Mesendoderm (in vitro differentiated cells): ENCODE results near the gene SPAST.
"Not testable (repeated sequence)": the region's sequence is repeated elsewhere in the genome, so short reads cannot be mapped to it uniquely, and the experiment has no call there.

Experiments used
- DNase-seq: peaks from one replicate; pipeline ENCODE4 v3.0.0; 2013
- H2AK5ac ChIP-seq: 2 replicates; pipeline ENCODE4 v1.6.1; 2013; ENCODE audit warnings: low read length, inconsistent platforms
- H2BK120ac ChIP-seq: 2 replicates; pipeline ENCODE4 v1.6.1; 2013; ENCODE audit warnings: low read depth, mild to moderate bottlenecking, low read length, moderate library complexity, mixed read lengths
- H2BK15ac ChIP-seq: replicated peaks from 2 replicates; pipeline ENCODE4 v1.6.1; 2013; ENCODE audit warnings: low read depth, mild to moderate bottlenecking, moderate library complexity
- H2BK5ac ChIP-seq: 2 replicates; pipeline ENCODE4 v1.6.1; 2013; ENCODE audit warnings: low read length, inconsistent platforms
- H3K18ac ChIP-seq: 2 replicates; pipeline ENCODE4 v1.6.1; 2013; ENCODE audit warnings: mild to moderate bottlenecking, low read length, mixed read lengths
- H3K23ac ChIP-seq: one replicate; pipeline ENCODE4 v1.6.1; 2013; ENCODE audit warnings: low read length
- H3K27ac ChIP-seq: 2 replicates; pipeline ENCODE4 v1.5.1; 2013; ENCODE audit warnings: low read depth, mild to moderate bottlenecking, inconsistent platforms, low read length, moderate library complexity
- H3K27me3 ChIP-seq: 2 replicates; pipeline ENCODE4 v1.6.1; 2013; ENCODE audit warnings: low read length, control low read depth, mild to moderate bottlenecking, inconsistent platforms; ENCODE audit not compliant: insufficient read depth, poor library complexity
- H3K36me3 ChIP-seq: 2 replicates; pipeline ENCODE4 v1.6.1; 2013; ENCODE audit warnings: low read length, inconsistent platforms; ENCODE audit not compliant: control insufficient read depth, insufficient read depth
- H3K4ac ChIP-seq: one replicate; pipeline ENCODE4 v1.6.1; 2013; ENCODE audit warnings: low read depth, mild to moderate bottlenecking, low read length, moderate library complexity
- H3K4me1 ChIP-seq: 2 replicates; pipeline ENCODE4 v1.6.1; 2013; ENCODE audit warnings: low read depth, low read length, inconsistent platforms; ENCODE audit not compliant: control insufficient read depth
- H3K4me2 ChIP-seq: 2 replicates; pipeline ENCODE4 v1.6.1; 2013; ENCODE audit warnings: low read length
- H3K4me3 ChIP-seq: 2 replicates; pipeline ENCODE4 v1.5.1; 2013; ENCODE audit warnings: mild to moderate bottlenecking, low read length
- H3K56ac ChIP-seq: one replicate; pipeline ENCODE4 v1.6.1; 2013; ENCODE audit warnings: low read length
- H3K79me1 ChIP-seq: 2 replicates; pipeline ENCODE4 v1.6.1; 2013; ENCODE audit warnings: low read length, inconsistent platforms
- H3K79me2 ChIP-seq: 2 replicates; pipeline ENCODE4 v1.6.1; 2013; ENCODE audit warnings: mild to moderate bottlenecking, low read length; ENCODE audit not compliant: control insufficient read depth, insufficient read depth
- H3K9ac ChIP-seq: 2 replicates; pipeline ENCODE4 v1.6.1; 2013; ENCODE audit warnings: low read length, inconsistent platforms
- H4K5ac ChIP-seq: one replicate; pipeline ENCODE4 v1.6.1; 2013; ENCODE audit warnings: low read length
- H4K8ac ChIP-seq: one replicate; pipeline ENCODE4 v1.6.1; 2013; ENCODE audit warnings: low read depth, mild to moderate bottlenecking, control low read depth, low read length, moderate library complexity
- WGBS: extraction: QIAGEN DNeasy Blood & Tissue Kit; methylation state at CpG from one replicate; pipeline ENCODE4 v1.1.7; 2013; ENCODE audit warnings: low lambda C conversion rate, missing lambda C conversion rate; ENCODE audit not compliant: insufficient coverage; ENCODE audit errors: extremely low coverage; 5-methylcytosine and 5-hydroxymethylcytosine counted together

The SPAST gene

DNA sequence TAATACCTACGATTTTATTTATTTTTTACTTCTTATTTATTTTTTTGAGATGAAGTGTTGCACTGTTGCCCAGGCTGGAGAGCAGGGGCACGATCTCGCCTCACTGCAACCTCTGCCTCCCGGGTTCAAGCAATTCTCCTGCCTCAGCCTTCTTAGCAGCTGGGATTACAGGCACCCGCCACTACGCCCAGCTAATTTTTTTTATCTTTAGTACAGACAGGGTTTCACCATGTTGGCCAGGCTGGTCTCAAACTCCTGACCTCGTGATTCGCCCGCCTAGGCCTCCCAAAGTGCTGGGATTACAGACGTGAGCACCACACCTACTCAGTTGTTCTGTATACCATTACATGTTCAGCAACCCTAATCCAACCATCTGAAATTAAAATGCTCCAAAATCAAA, 100.9 kb downstream of the SPAST start:
- not testable (repeated sequence) for H2AK5ac ChIP-seq, H3K18ac ChIP-seq, H3K23ac ChIP-seq, H3K79me1 ChIP-seq, H3K36me3 ChIP-seq, H3K4me1 ChIP-seq, H2BK120ac ChIP-seq, H3K27ac ChIP-seq, H3K4ac ChIP-seq, H3K27me3 ChIP-seq, H3K9ac ChIP-seq, H4K8ac ChIP-seq, H2BK5ac ChIP-seq, DNase-seq, H3K4me2 ChIP-seq, H2BK15ac ChIP-seq, H3K56ac ChIP-seq, H4K5ac ChIP-seq, H3K4me3 ChIP-seq
- peaks cover 11% of the 10 kb centered on the region for H3K79me2 ChIP-seq
- WGBS = no CpG with 5 or more reads among the region's 10 CpGs

GRCh38 chr2:32165027-32165347, 101.6 kb downstream of the SPAST start:
- not testable (repeated sequence) for H3K4me3 ChIP-seq, H3K4me2 ChIP-seq, H2BK120ac ChIP-seq, H3K4me1 ChIP-seq, H3K18ac ChIP-seq, H3K4ac ChIP-seq, H4K5ac ChIP-seq, DNase-seq, H2BK15ac ChIP-seq, H3K23ac ChIP-seq, H3K27me3 ChIP-seq, H2AK5ac ChIP-seq, H3K36me3 ChIP-seq, H3K79me1 ChIP-seq, H2BK5ac ChIP-seq, H3K27ac ChIP-seq
- WGBS = 100% methylated on average over 2 of the region's 13 CpGs
- peaks cover 11% of the 10 kb centered on the region for H3K79me2 ChIP-seq
- H4K8ac ChIP-seq = peak overlapping the region; percentile 95
- peak overlapping the region; percentile 94 for H3K56ac ChIP-seq
- peak overlapping the region; percentile 85 for H3K9ac ChIP-seq

DNA sequence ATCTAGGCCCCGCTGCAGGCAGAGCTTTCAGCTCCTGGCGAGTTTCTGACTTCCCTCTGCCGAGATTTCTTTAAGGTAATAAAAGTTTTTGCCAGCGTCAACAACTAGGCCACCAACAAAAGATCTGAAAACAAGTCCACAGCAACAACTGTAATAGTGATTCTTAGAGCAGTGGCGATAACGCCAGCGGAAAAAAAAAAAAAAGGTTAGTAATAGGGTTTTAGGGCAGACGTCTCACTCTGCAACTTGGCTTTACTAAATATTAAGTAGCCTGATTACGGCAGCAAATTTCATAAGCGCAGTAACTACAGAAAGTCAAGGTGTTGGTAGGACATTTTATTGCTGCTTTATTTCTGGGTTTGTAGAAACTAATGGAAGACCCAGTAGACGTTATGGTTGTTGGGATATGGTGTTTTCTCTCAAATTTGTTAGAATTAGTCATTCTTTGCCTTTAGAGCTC, 102.8 kb downstream of the SPAST start:
- Histone ChIP-seq H3K79me1 (peaks cover 6% of the 10 kb centered on the region), H3K4me2 (peak overlapping the region; percentile 47), H3K56ac (peak overlapping the region; percentile 94), H3K27ac (peak overlapping the region; percentile 57), H2BK5ac (no peak overlapping the region), H2BK15ac (no peak overlapping the region), H3K4ac (no peak overlapping the region), H3K79me2 (peaks cover 11% of the 10 kb centered on the region), H2BK120ac (no peak overlapping the region), H4K8ac (peak overlapping the region; percentile 99), H3K4me3 (peak overlapping the region; percentile 98), H3K36me3 (no peaks in the 10 kb centered on the region), H3K4me1 (no peaks in the 10 kb centered on the region), H3K23ac (no peak overlapping the region), H2AK5ac (no peak overlapping the region), H4K5ac (no peak overlapping the region), H3K27me3 (no peaks in the 10 kb centered on the region), H3K9ac (peak overlapping the region; percentile 96), H3K18ac (peak overlapping the region; percentile 34)
- no peak for DNase-seq
- WGBS = no CpG with 5 or more reads among the region's 11 CpGs

GRCh38 chr2:32168513-32168912, 105.2 kb downstream of the SPAST start:
- no peak overlapping the region for H3K18ac ChIP-seq
- H3K27ac ChIP-seq = no peak overlapping the region
- no peak overlapping the region for H2AK5ac ChIP-seq
- H3K4me2 ChIP-seq = no peak overlapping the region
- no peak overlapping the region for H3K23ac ChIP-seq
- no CpG with 5 or more reads among the region's 2 CpGs for WGBS
- H3K79me2 ChIP-seq = peaks cover 11% of the 10 kb centered on the region
- H3K4ac ChIP-seq = no peak overlapping the region
- H3K9ac ChIP-seq = no peak overlapping the region
- H3K79me1 ChIP-seq = peaks cover 6% of the 10 kb centered on the region
- H2BK15ac ChIP-seq = no peak overlapping the region
- H4K8ac ChIP-seq = no peak overlapping the region
- no peak overlapping the region for H3K56ac ChIP-seq
- DNase-seq = no peak
- H3K36me3 ChIP-seq = no peaks in the 10 kb centered on the region
- H3K4me1 ChIP-seq = no peaks in the 10 kb centered on the region
- no peak overlapping the region for H2BK5ac ChIP-seq
- no peak overlapping the region for H2BK120ac ChIP-seq
- H3K4me3 ChIP-seq = no peak overlapping the region
- H4K5ac ChIP-seq = no peak overlapping the region
- no peaks in the 10 kb centered on the region for H3K27me3 ChIP-seq

DNA sequence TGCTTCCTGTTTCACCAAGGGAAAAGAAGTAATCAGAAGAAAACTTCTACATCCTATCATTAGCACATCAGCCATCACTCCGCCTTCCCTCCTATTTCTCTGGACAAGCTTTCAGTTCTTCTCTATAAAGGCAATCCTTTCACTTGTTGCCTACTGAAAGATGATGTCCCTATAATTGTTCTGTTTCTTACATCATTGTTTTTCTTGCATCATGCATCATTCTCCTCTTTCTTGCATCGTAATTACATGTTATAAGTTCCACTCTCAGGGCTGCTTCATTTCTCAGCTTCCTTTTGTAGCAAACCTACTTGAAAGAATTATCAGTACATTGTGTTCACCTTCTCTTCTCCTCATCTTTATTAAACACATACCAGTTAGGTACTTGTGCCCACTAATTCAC, 109.5 kb downstream of the SPAST start:
- no peak overlapping the region for H3K23ac ChIP-seq
- no peak overlapping the region for H2BK120ac ChIP-seq
- H3K36me3 ChIP-seq = no peaks in the 10 kb centered on the region
- H2BK15ac ChIP-seq = no peak overlapping the region
- WGBS = no CpG with 5 or more reads among the region's 2 CpGs
- no peak overlapping the region for H3K4me2 ChIP-seq
- H4K8ac ChIP-seq = no peak overlapping the region
- no peak overlapping the region for H3K9ac ChIP-seq
- H4K5ac ChIP-seq = no peak overlapping the region
- no peak overlapping the region for H3K27ac ChIP-seq
- no peak overlapping the region for H2BK5ac ChIP-seq
- no peak overlapping the region for H3K4me3 ChIP-seq
- no peak for DNase-seq
- no peak overlapping the region for H3K56ac ChIP-seq
- H3K4ac ChIP-seq = no peak overlapping the region
- no peak overlapping the region for H3K18ac ChIP-seq
- no peaks in the 10 kb centered on the region for H3K27me3 ChIP-seq
- H3K4me1 ChIP-seq = no peaks in the 10 kb centered on the region
- no peaks in the 10 kb centered on the region for H3K79me1 ChIP-seq
- H3K79me2 ChIP-seq = no peaks in the 10 kb centered on the region
- no peak overlapping the region for H2AK5ac ChIP-seq

DNA sequence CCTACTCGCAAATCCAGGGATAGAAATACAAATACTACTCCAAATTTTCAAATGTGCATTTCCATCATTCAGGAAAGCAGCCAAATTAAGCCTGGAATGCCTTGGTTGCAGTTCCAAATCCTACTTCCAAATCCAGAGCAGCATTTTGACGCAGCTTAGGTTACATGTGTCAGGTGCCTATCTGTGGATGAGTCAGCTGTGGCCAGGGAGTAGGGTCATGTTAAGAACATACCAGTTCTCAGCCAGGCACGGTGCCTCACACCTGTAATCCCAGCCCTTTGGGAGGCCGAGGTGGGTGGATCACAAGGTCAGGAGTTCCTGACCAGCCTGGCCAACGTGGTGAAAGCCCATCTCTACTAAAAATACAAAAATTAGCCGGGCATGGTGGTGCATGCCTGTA, 119.3 kb downstream of the SPAST start:
- Histone ChIP-seq H3K9ac (no peak overlapping the region), H2BK5ac (no peak overlapping the region), H4K8ac (no peak overlapping the region), H3K27me3 (no peaks in the 10 kb centered on the region), H2BK15ac (no peak overlapping the region), H3K23ac (no peak overlapping the region), H3K4me1 (no peaks in the 10 kb centered on the region), H3K4me3 (no peak overlapping the region), H3K36me3 (no peaks in the 10 kb centered on the region), H3K56ac (no peak overlapping the region), H2AK5ac (no peak overlapping the region), H3K18ac (no peak overlapping the region), H2BK120ac (no peak overlapping the region), H3K79me1 (no peaks in the 10 kb centered on the region), H3K4ac (no peak overlapping the region), H4K5ac (no peak overlapping the region), H3K4me2 (no peak overlapping the region), H3K27ac (no peak overlapping the region), H3K79me2 (no peaks in the 10 kb centered on the region)
- WGBS = no CpG with 5 or more reads among the region's 6 CpGs
- DNase-seq = no peak
